Endothelial cell of umbilical vein (primary cell): ENCODE results near the gene LRG1.

Experiments
- POLR2AphosphoS5 ChIP-seq: IDR thresholded peaks from 2 replicates; pipeline ENCODE4 v1.6.1; 2012; ENCODE audit warnings: low read depth, mild to moderate bottlenecking, control low read depth, low read length, moderate library complexity; ENCODE audit not compliant: insufficient read depth
- TF ChIP-seq, protein P1 (sequence below), 2 donors: IDR thresholded peaks; 1 replicate in 1 of 2; 2 replicates in 1 of 2; pipeline ENCODE4 v1.5.1; 2011; ENCODE audit warnings: low read length in 2 of 2, mild to moderate bottlenecking in 2 of 2, moderate library complexity in 2 of 2, control low read depth in 1 of 2, inconsistent platforms in 1 of 2, low read depth in 1 of 2; ENCODE audit not compliant: insufficient read depth in 1 of 2; ENCODE audit errors: extremely low read depth in 1 of 2
- TF ChIP-seq, protein P2 (sequence below): IDR thresholded peaks from 2 replicates; pipeline ENCODE4 v1.6.1; 2011; ENCODE audit not compliant: insufficient read depth, insufficient read length

DNA sequence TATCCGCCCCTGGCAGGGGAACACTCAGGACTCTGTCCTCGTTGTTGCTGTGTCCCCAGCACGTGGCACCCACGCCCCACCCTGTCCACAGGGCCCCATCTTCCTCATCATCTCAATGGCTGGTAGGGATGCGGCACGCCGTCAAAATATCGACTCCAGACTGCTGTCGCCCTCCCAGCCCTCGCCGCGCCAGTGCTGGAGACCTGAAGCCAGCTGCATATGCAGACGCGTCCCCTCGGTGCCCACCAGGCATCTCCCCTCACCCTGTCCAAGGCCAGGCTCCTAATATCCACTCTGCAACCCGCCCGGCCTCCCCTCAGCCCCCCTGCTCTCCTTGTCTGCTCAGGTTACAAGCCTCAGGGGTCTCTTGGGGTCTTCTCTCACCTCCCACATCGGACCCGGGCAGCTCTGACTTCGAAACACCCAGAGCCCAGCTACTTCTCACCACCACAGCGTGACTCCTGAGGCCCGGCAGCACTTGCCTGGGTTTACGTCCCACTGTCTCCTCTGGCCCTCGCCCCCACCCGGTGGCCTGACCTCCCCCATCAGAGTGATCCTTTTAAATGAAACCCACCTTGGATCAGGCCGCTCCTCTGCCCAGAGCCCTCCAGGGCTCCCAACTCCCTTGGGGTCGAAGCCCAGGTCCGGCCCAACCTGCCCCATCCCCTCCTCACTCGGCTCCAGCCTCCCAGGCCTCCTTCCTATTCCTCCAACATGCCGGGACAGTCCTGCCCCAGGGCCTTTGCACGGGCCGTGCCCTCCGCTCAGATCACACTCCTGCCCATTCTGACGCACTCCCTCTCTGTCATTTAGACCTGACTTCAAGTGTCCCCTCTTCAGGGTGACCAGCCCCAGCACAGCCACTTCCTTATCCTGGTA is 34.0 kb downstream of the LRG1 start:
- TF ChIP-seq POLR2AphosphoS5, result no peak
- TF ChIP-seq, protein P1, sequence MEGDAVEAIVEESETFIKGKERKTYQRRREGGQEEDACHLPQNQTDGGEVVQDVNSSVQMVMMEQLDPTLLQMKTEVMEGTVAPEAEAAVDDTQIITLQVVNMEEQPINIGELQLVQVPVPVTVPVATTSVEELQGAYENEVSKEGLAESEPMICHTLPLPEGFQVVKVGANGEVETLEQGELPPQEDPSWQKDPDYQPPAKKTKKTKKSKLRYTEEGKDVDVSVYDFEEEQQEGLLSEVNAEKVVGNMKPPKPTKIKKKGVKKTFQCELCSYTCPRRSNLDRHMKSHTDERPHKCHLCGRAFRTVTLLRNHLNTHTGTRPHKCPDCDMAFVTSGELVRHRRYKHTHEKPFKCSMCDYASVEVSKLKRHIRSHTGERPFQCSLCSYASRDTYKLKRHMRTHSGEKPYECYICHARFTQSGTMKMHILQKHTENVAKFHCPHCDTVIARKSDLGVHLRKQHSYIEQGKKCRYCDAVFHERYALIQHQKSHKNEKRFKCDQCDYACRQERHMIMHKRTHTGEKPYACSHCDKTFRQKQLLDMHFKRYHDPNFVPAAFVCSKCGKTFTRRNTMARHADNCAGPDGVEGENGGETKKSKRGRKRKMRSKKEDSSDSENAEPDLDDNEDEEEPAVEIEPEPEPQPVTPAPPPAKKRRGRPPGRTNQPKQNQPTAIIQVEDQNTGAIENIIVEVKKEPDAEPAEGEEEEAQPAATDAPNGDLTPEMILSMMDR (IDR thresholded peaks at IDR 0.05; ENCODE audit: extremely low read depth in 1 of 2, insufficient read depth in 1 of 2, low read depth in 1 of 2, low read length in 2 of 2), result no peak
- TF ChIP-seq, protein P2, sequence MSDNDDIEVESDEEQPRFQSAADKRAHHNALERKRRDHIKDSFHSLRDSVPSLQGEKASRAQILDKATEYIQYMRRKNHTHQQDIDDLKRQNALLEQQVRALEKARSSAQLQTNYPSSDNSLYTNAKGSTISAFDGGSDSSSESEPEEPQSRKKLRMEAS, result no peak
